Measurements from ENCODE around the gene ITGB8.

The ITGB8 gene

GRCh38 chr7:20449176-20449575, 118.5 kb downstream of the ITGB8 start:
- Histone ChIP-seq H3K27me3 (ENCODE audit: insufficient read depth, poor library complexity, severe bottlenecking) (no peaks in the 10 kb centered on the region), H3K27ac (replicated peaks) (no peak overlapping the region), H3K4me3 (replicated peaks; ENCODE audit: insufficient read depth, low read length) (no peak overlapping the region)
- no peak for DNase-seq (ENCODE audit: low read depth in 1 of 2, low spot score in 1 of 2)
- TF ChIP-seq GABPA (IDR thresholded peaks at IDR 0.05; ENCODE audit: low read depth) (no peak), REST (IDR thresholded peaks at IDR 0.05; ENCODE audit: insufficient replicate concordance, low read depth) (no peak), POLR2AphosphoS5 (IDR thresholded peaks at IDR 0.05; ENCODE audit: low read depth) (no peak), CTCF (IDR thresholded peaks at IDR 0.05; ENCODE audit: insufficient read depth, low read length) (no peak), SPI1 (IDR thresholded peaks at IDR 0.05; ENCODE audit: borderline replicate concordance, low read depth) (no peak)

- Histone ChIP-seq H3K27ac (replicated peaks) (peak overlapping the region; percentile 11), H3K4me3 (replicated peaks; ENCODE audit: insufficient read depth, low read length) (no peak overlapping the region), H3K27me3 (ENCODE audit: insufficient read depth, poor library complexity, severe bottlenecking) (no peaks in the 10 kb centered on the region)
- no peak for TF ChIP-seq SPI1 (IDR thresholded peaks at IDR 0.05; ENCODE audit: borderline replicate concordance, low read depth)
- TF ChIP-seq POLR2AphosphoS5 (IDR thresholded peaks at IDR 0.05; ENCODE audit: low read depth) = no peak
- TF ChIP-seq CTCF (IDR thresholded peaks at IDR 0.05; ENCODE audit: insufficient read depth, low read length) = no peak
- no peak for TF ChIP-seq GABPA (IDR thresholded peaks at IDR 0.05; ENCODE audit: low read depth)
- TF ChIP-seq REST (IDR thresholded peaks at IDR 0.05; ENCODE audit: insufficient replicate concordance, low read depth) = no peak
- peak in 1 of 2 experiments; percentile 56 for DNase-seq (ENCODE audit: low read depth in 1 of 2, low spot score in 1 of 2)
These were observed 119.8 kb downstream of the ITGB8 start for GRCh38 chr7:20450536-20450935.

GRCh38 chr7:20454202-20454601, 123.5 kb downstream of the ITGB8 start:
- no peaks in the 10 kb centered on the region for H3K27me3 ChIP-seq (ENCODE audit: insufficient read depth, poor library complexity, severe bottlenecking)
- TF ChIP-seq GABPA (IDR thresholded peaks at IDR 0.05; ENCODE audit: low read depth) = no peak
- TF ChIP-seq SPI1 (IDR thresholded peaks at IDR 0.05; ENCODE audit: borderline replicate concordance, low read depth) = no peak
- no peak for TF ChIP-seq REST (IDR thresholded peaks at IDR 0.05; ENCODE audit: insufficient replicate concordance, low read depth)
- TF ChIP-seq POLR2AphosphoS5 (IDR thresholded peaks at IDR 0.05; ENCODE audit: low read depth) = no peak
- no peak for TF ChIP-seq CTCF (IDR thresholded peaks at IDR 0.05; ENCODE audit: insufficient read depth, low read length)
- H3K4me3 ChIP-seq (replicated peaks; ENCODE audit: insufficient read depth, low read length) = no peak overlapping the region
- no peak overlapping the region for H3K27ac ChIP-seq (replicated peaks)
- DNase-seq (ENCODE audit: low read depth in 1 of 2, low spot score in 1 of 2) = no peak
